ENCODE data around the gene ZNF423. TPM values are rescaled to one million over a fixed set of nuclear protein-coding genes. Genes with fewer than 3 reads are reported as not detected.

ZNF423 gene
- total and polyA plus RNA-seq, 7 donors, result 2.3 to 30.7 (median 14.4) TPM

DNA sequence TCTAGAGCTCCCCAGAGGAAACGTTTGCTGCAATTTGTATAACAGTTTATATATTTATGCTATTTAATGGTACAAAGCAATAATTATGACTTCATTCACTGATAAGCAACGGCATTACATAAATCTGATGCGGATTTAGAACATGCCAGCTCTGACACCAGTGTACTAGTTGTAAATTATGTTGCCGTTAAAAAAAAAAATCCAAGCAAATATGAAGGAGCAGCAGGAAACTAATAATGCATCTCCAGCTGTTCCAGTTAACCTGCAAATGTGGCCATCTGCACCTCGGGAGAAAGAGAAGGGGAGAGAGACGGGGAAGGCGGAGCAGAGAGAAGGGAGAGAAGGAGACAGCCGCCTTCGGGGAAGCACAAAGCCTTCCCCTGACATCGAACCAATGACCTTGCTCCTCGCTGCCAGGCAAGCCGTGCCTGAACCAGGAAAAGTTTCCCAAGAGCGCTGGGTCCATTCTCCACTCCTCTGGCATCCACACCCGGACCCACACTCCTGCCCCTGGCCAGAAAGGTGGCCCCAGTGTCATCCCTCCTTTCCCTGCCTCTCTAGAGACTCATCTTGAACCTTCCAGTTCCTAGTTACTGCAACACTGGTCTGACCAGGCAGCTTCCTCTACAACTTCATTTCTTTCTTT is 307.5 kb downstream of the ZNF423 start:
- Histone ChIP-seq H3K27me3 (ENCODE audit: insufficient read depth in 3 of 3, low read length in 2 of 3) (no peaks in the 10 kb centered on the region), H3K4me3 (no peak overlapping the region), H3K27ac (no peak overlapping the region), H3K9me3 (no peaks in the 10 kb centered on the region), H3K4me1 (peaks cover 19% of the 10 kb centered on the region), H3K36me3 (ENCODE audit: insufficient read depth in 1 of 2, low read depth in 1 of 2) (no peaks in the 10 kb centered on the region)
- WGBS, 3 donors, result 71 to 77% (median 72%) methylated on average over 14 of the region's 14 CpGs
- intact Hi-C loops (cut with DNase I), result no loop called here
- DNase-seq (no peak), ATAC-seq (no peak)
- TF ChIP-seq, protein P1, sequence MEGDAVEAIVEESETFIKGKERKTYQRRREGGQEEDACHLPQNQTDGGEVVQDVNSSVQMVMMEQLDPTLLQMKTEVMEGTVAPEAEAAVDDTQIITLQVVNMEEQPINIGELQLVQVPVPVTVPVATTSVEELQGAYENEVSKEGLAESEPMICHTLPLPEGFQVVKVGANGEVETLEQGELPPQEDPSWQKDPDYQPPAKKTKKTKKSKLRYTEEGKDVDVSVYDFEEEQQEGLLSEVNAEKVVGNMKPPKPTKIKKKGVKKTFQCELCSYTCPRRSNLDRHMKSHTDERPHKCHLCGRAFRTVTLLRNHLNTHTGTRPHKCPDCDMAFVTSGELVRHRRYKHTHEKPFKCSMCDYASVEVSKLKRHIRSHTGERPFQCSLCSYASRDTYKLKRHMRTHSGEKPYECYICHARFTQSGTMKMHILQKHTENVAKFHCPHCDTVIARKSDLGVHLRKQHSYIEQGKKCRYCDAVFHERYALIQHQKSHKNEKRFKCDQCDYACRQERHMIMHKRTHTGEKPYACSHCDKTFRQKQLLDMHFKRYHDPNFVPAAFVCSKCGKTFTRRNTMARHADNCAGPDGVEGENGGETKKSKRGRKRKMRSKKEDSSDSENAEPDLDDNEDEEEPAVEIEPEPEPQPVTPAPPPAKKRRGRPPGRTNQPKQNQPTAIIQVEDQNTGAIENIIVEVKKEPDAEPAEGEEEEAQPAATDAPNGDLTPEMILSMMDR (IDR thresholded peaks at IDR 0.05), result no peak

DNA sequence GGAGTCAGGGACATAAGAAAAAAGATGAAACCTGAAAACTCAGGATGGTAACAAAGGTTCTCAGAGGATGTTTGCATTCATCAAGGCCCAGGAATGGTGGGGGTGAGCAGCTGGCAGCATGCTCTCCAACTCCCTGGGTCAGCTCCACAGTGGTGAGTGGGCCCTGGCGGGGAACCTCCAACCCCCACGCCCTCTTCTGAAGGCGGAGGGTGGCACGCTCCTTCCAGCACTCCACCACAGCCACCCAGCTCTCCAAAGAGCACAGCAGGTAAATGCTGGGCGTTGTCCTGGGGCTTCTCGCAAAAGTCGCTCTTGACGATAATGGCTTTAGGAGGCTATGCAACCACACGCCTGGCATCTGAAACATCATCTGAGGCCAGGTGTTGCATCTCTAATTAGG is 308.5 kb downstream of the ZNF423 start:
- H3K4me3 ChIP-seq, result no peak overlapping the region
- no peak overlapping the region for H3K27ac ChIP-seq
- H3K36me3 ChIP-seq (ENCODE audit: insufficient read depth in 1 of 2, low read depth in 1 of 2), result no peaks in the 10 kb centered on the region
- DNase-seq (no peak), ATAC-seq (no peak)
- peaks cover 29% of the 10 kb centered on the region for H3K4me1 ChIP-seq
- intact Hi-C loops (cut with DNase I), result no loop called here
- TF ChIP-seq, protein P1 (IDR thresholded peaks at IDR 0.05), result no peak
- WGBS, 3 donors, result 95 to 96% (median 96%) methylated on average over 9 of the region's 9 CpGs
- no peaks in the 10 kb centered on the region for H3K27me3 ChIP-seq (ENCODE audit: insufficient read depth in 3 of 3, low read length in 2 of 3)
- no peaks in the 10 kb centered on the region for H3K9me3 ChIP-seq

GRCh38 chr16:49546735-49547134 is 309.2 kb downstream of the ZNF423 start:
- intact Hi-C loops (cut with DNase I), result no loop called here
- no peaks in the 10 kb centered on the region for H3K36me3 ChIP-seq (ENCODE audit: insufficient read depth in 1 of 2, low read depth in 1 of 2)
- no peaks in the 10 kb centered on the region for H3K9me3 ChIP-seq
- TF ChIP-seq, protein P1 (IDR thresholded peaks at IDR 0.05), result no peak
- 77 to 92% (median 84%) methylated on average over 1 of the region's 1 CpG for WGBS, 3 donors
- no peak overlapping the region for H3K27ac ChIP-seq
- no peak for DNase-seq
- no peak for ATAC-seq
- H3K4me1 ChIP-seq, result peaks cover 36% of the 10 kb centered on the region
- H3K27me3 ChIP-seq (ENCODE audit: insufficient read depth in 3 of 3, low read length in 2 of 3), result no peaks in the 10 kb centered on the region
- H3K4me3 ChIP-seq, result no peak overlapping the region

GRCh38 chr16:49545741-49546448 is 310.0 kb downstream of the ZNF423 start:
- 63 to 71% (median 68%) methylated on average over 6 of the region's 6 CpGs for WGBS, 3 donors
- Histone ChIP-seq H3K36me3 (ENCODE audit: insufficient read depth in 1 of 2, low read depth in 1 of 2) (no peaks in the 10 kb centered on the region), H3K4me1 (peaks cover 42% of the 10 kb centered on the region), H3K27me3 (ENCODE audit: insufficient read depth in 3 of 3, low read length in 2 of 3) (no peaks in the 10 kb centered on the region), H3K9me3 (no peaks in the 10 kb centered on the region), H3K27ac (no peak overlapping the region), H3K4me3 (no peak overlapping the region)
- TF ChIP-seq, protein P1 (IDR thresholded peaks at IDR 0.05), result no peak
- intact Hi-C loops (cut with DNase I), result no loop called here
- DNase-seq (no peak), ATAC-seq (no peak)

All from psoas muscle (tissue), 8 donors.